Kidney (tissue), 14 donors: ENCODE data around the gene SMAD3. TPM values are rescaled to one million over a fixed set of nuclear protein-coding genes. Genes with fewer than 3 reads are reported as not detected.

Experiments used
- DNase-seq, 5 donors: peaks; one replicate each; pipeline ENCODE4 v3.0.0-alpha.2; 2013 to 2020
- FAIRE-seq: peaks from 2 replicates; lab custom pipeline; 2012; peaks lifted over from hg19 to GRCh38; lab: Jason Lieb, UNC
- H3K27ac ChIP-seq, 2 donors: one replicate each; pipeline ENCODE4 v1.7.0; 2013; ENCODE audit warnings: low read depth in 2 of 2, low read length in 2 of 2, inconsistent platforms in 1 of 2
- H3K27me3 ChIP-seq: one replicate; pipeline ENCODE4 v1.7.1; 2013; ENCODE audit warnings: low read length, inconsistent platforms; ENCODE audit not compliant: control insufficient read depth, insufficient read depth
- H3K36me3 ChIP-seq, 3 donors: one replicate each; pipeline versions ENCODE4 v1.7.0 to v1.7.1; 2013; ENCODE audit warnings: low read length in 3 of 3, control low read depth in 1 of 3, inconsistent platforms in 1 of 3; ENCODE audit not compliant: insufficient read depth in 3 of 3, control insufficient read depth in 2 of 3
- H3K4me1 ChIP-seq, 3 donors: one replicate each; pipeline versions ENCODE4 v1.7.0 to v1.7.1; 2013; ENCODE audit warnings: low read length in 3 of 3, inconsistent platforms in 1 of 3, low read depth in 1 of 3; ENCODE audit not compliant: control insufficient read depth in 2 of 3, insufficient read depth in 2 of 3
- H3K4me3 ChIP-seq, 3 donors: one replicate each; pipeline versions ENCODE4 v1.7.0 to v1.8.1; 2013; ENCODE audit warnings: low read length in 3 of 3, control low read depth in 1 of 3, inconsistent platforms in 1 of 3
- H3K9ac ChIP-seq, 3 donors: one replicate each; pipeline versions ENCODE4 v1.7.0 to v1.7.1; 2013; ENCODE audit warnings: low read length in 3 of 3, control low read depth in 1 of 3, inconsistent platforms in 1 of 3
- H3K9me3 ChIP-seq, 3 donors: one replicate each; pipeline versions ENCODE4 v1.7.0 to v1.7.1; 2013; ENCODE audit warnings: low read length in 3 of 3, control low read depth in 1 of 3, inconsistent platforms in 1 of 3; ENCODE audit not compliant: control insufficient read depth in 2 of 3, insufficient read depth in 1 of 3
- CTCF ChIP-seq: IDR thresholded peaks from 3 replicates; pipeline ENCODE4 v1.5.1; 2012; ENCODE audit warnings: mild to moderate bottlenecking, moderate library complexity, borderline replicate concordance; ENCODE audit not compliant: insufficient read depth; ENCODE audit errors: extremely low read depth
- intact Hi-C: fragments of 100-400 bp; cut with DNase I; formaldehyde crosslinking; loops from one replicate; pipeline ENCODE4 v1.11.1; 2022
- polyA plus RNA-seq: library from polyadenylated mRNA; stranded (reverse); fragments of 350-450 nt; fragmentation: Illumina TruSeq; extraction: RNeasy Lipid Tissue Mini Kit (QIAGEN cat#74804); gene quantifications from one replicate; pipeline ENCODE4 v1.2.3, GENCODE V29; 2014; ENCODE audit warnings: low read depth, low replicate concordance; ENCODE audit not compliant: insufficient read depth
- total RNA-seq: library from RNA; stranded (reverse); fragmentation: NEBNext Ultra II Directional; extraction: Animal tissue kit (Norgen Biotek cat#: 25700); gene quantifications from one replicate; pipeline ENCODE4 v1.2.1, GENCODE V29; 2021
- donor health status: control.
- donor health status: control.
- donor health status: control.
- donor health status: control.
- donor health status: control.
- donor health status: DM: yes; HTN: yes; CAD: no.
- donor health status: Normal renal cell carcinoma (clear cell type).

SMAD3 gene
- total and polyA plus RNA-seq, 2 donors from 2014 or later = 10.1 to 58.2 TPM

- no peak overlapping the region for H3K9ac ChIP-seq
- H3K36me3 ChIP-seq = no peaks in the 10 kb centered on the region
- no peaks in the 10 kb centered on the region for H3K9me3 ChIP-seq
- DNase-seq (no peak), FAIRE-seq (no peak)
- no peaks in the 10 kb centered on the region for H3K27me3 ChIP-seq
- intact Hi-C loops = no loop called here
- H3K27ac ChIP-seq = no peak overlapping the region
- H3K4me1 ChIP-seq = no peaks in the 10 kb centered on the region
- H3K4me3 ChIP-seq = no peak overlapping the region
- no peak for TF ChIP-seq CTCF
Measured at GRCh38 chr15:67215102-67215501, 149.7 kb downstream of the SMAD3 start.

- H3K27ac ChIP-seq = no peak overlapping the region
- no peaks in the 10 kb centered on the region for H3K27me3 ChIP-seq
- no peaks in the 10 kb centered on the region for H3K9me3 ChIP-seq
- no peak for TF ChIP-seq CTCF
- intact Hi-C loops = no loop called here
- no peak for DNase-seq
- no peak overlapping the region for H3K9ac ChIP-seq
- FAIRE-seq = no peak
- no peak overlapping the region for H3K4me3 ChIP-seq
- H3K4me1 ChIP-seq = no peaks in the 10 kb centered on the region
- H3K36me3 ChIP-seq = no peaks in the 10 kb centered on the region
Measured at GRCh38 chr15:67216859-67217258, 151.5 kb downstream of the SMAD3 start.

GRCh38 chr15:67218428-67218827 lies 153.0 kb downstream of the SMAD3 start:
- H3K9me3 ChIP-seq = no peaks in the 10 kb centered on the region
- H3K4me3 ChIP-seq = no peak overlapping the region
- no peaks in the 10 kb centered on the region for H3K4me1 ChIP-seq
- FAIRE-seq = no peak
- no peak for TF ChIP-seq CTCF
- no peak for DNase-seq
- H3K27ac ChIP-seq = no peak overlapping the region
- no peak overlapping the region for H3K9ac ChIP-seq
- intact Hi-C loops = no loop called here
- H3K27me3 ChIP-seq = no peaks in the 10 kb centered on the region
- no peaks in the 10 kb centered on the region for H3K36me3 ChIP-seq

- FAIRE-seq (no peak), DNase-seq (no peak)
- no peaks in the 10 kb centered on the region for H3K9me3 ChIP-seq
- no peak overlapping the region for H3K9ac ChIP-seq
- H3K27ac ChIP-seq = no peak overlapping the region
- no peak for TF ChIP-seq CTCF
- no peaks in the 10 kb centered on the region for H3K36me3 ChIP-seq
- H3K27me3 ChIP-seq = no peaks in the 10 kb centered on the region
- intact Hi-C loops = no loop called here
- no peak overlapping the region for H3K4me3 ChIP-seq
- H3K4me1 ChIP-seq = no peaks in the 10 kb centered on the region
Measured at GRCh38 chr15:67219288-67219687, 153.9 kb downstream of the SMAD3 start.
